GM12865 (cell line): Measurements from ENCODE around the gene TCERG1L.
"Not testable (repeated sequence)": the region's sequence is repeated elsewhere in the genome, so short reads cannot be mapped to it uniquely, and the experiment has no call there.

Experiments
- DNase-seq: peaks from one replicate; pipeline ENCODE4 v3.0.0; 2010; ENCODE audit warnings: low read depth
- H3K4me3 ChIP-seq: 2 replicates; pipeline ENCODE4 v1.5.1; 2011; ENCODE audit warnings: mild to moderate bottlenecking, low read depth, low read length, control low read depth
- CTCF ChIP-seq: IDR thresholded peaks from 2 replicates; pipeline ENCODE4 v1.5.1; 2011; ENCODE audit warnings: low read length, control low read depth, low read depth, inconsistent platforms; ENCODE audit not compliant: insufficient read depth; ENCODE audit errors: missing control alignments

Gene TCERG1L

GRCh38 chr10:131110241-131110783, 201.2 kb downstream of the TCERG1L start:
- no peak overlapping the region for H3K4me3 ChIP-seq
- DNase-seq = no peak
- no peak for TF ChIP-seq CTCF

- no peak for TF ChIP-seq CTCF
Measured at GRCh38 chr10:131109726-131110125, 201.8 kb downstream of the TCERG1L start.

DNA sequence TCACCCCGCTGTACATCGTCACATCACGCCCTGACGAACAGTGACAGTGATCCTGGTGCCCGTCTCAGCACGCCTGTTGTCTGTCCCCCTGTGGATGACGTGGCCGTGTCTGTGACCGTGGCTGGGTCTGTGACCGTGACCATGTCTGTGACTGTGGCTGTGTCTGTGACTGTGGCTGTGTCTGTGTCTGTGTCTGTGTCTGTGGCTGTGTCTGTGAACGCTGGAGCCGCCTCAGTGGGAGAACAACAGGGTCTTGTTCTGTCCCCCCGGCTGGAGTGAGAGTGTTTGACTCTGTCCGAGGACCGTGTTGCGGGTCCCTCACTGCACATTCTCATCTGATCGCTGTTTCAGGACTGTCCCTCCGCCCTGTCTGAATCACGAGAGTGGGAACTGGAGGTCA, 202.2 kb downstream of the TCERG1L start:
- H3K4me3 ChIP-seq = no peak overlapping the region
- no peak for TF ChIP-seq CTCF

More at GRCh38 chr10:131109726-131110125, 201.8 kb downstream of the TCERG1L start:
- no peak overlapping the region for H3K4me3 ChIP-seq
- DNase-seq = no peak

DNA sequence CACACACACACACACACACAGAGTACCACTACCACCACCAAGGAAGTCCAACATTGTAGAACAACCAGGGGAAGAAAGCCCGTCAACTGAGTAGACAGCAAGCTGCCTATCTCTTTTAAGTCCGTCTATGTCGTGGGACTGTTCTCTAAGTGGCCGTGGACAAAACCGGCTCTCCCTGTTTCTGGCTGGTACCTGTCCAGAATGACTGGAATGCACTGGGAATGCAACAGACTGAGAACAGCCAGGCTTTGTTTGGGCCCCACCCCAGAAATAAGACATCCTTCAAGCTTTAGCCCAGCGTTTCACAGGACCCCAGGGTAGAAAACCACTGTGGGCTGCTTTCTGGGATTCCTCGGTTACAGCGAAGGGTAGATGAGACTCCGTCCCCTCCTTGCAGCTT, 203.6 kb downstream of the TCERG1L start:
- H3K4me3 ChIP-seq = no peak overlapping the region
- no peak for DNase-seq
- no peak for TF ChIP-seq CTCF

More for the DNA sequence above, 202.2 kb downstream of the TCERG1L start:
- DNase-seq = no peak

DNA sequence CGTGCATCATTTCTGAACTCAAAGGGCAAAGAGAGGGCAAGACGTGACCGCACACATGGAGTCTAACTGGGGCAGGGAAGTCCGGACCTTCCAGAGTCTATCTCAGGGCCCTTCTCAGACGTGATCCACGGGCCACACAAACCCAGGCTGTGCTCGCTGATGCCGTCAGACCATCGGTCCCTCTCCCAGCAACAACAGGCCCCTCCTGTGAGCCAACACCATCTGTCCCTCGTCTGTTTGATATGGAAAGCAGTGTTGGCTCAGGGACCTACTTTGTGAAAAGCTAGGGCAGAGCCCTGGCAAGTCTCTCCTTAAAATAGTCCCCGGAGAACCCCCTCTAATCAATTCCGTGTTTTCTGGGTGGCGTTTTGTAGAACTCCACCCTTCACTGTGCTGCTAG, 208.8 kb downstream of the TCERG1L start:
- no peak for TF ChIP-seq CTCF
- DNase-seq = no peak
- H3K4me3 ChIP-seq = no peak overlapping the region

GRCh38 chr10:131102147-131102546, 209.4 kb downstream of the TCERG1L start:
- TF ChIP-seq CTCF = no peak
- DNase-seq = no peak
- no peak overlapping the region for H3K4me3 ChIP-seq

- not testable (repeated sequence) for H3K4me3 ChIP-seq, DNase-seq
Measured at GRCh38 chr10:131100418-131101410, 210.8 kb downstream of the TCERG1L start.
